DND-41 (cell line): ENCODE measurements around the gene TMX2.
"Not testable (repeated sequence)": the region's sequence is repeated elsewhere in the genome, so short reads cannot be mapped to it uniquely, and the experiment has no call there.

Source experiments
- ATAC-seq: fragments of 200-7000 bp; cut with Tn5 transposase; 3 replicates; pipeline ENCODE4 v1.9.1; 2021; ENCODE audit warnings: low read depth; ENCODE audit not compliant: insufficient read depth
- DNase-seq: peaks from one replicate; pipeline ENCODE4 v3.0.0-alpha.2; 2020
- H2AFZ ChIP-seq: 2 replicates; pipeline ENCODE4 v1.6.0; 2012; ENCODE audit warnings: low read depth, low read length
- H3K27ac ChIP-seq: 2 replicates; pipeline ENCODE4 v1.5.1; 2012; ENCODE audit warnings: low read length, inconsistent platforms
- H3K27me3 ChIP-seq: fragments of 200-600 bp; sonication (generic); 2 replicates; pipeline ENCODE4 v1.6.0; 2012; ENCODE audit warnings: low read length, mild to moderate bottlenecking, inconsistent platforms; ENCODE audit not compliant: insufficient read depth, poor library complexity
- H3K36me3 ChIP-seq: 2 replicates; pipeline ENCODE4 v1.5.1; 2012; ENCODE audit warnings: low read length, inconsistent platforms; ENCODE audit not compliant: insufficient read depth
- H3K4me1 ChIP-seq: 2 replicates; pipeline ENCODE4 v1.5.1; 2012; ENCODE audit warnings: mild to moderate bottlenecking, low read length; ENCODE audit not compliant: insufficient read depth
- H3K4me2 ChIP-seq: 2 replicates; pipeline ENCODE4 v1.6.0; 2012; ENCODE audit warnings: mild to moderate bottlenecking, moderate library complexity, low read length, inconsistent platforms; ENCODE audit not compliant: insufficient read depth
- H3K4me3 ChIP-seq, 2 experiments: fragments of 200-600 bp in 1 of 2; shearing (Covaris generic) in 1 of 2; 2 replicates each; pipeline ENCODE4 v1.5.1; 2012 to 2016; ENCODE audit warnings: inconsistent platforms in 2 of 2, low read length in 2 of 2, mild to moderate bottlenecking in 2 of 2, low read depth in 1 of 2, moderate library complexity in 1 of 2
- H3K79me2 ChIP-seq: 2 replicates; pipeline ENCODE4 v1.6.0; 2012; ENCODE audit warnings: low read length, inconsistent platforms; ENCODE audit not compliant: insufficient read depth
- H3K9ac ChIP-seq: 2 replicates; pipeline ENCODE4 v1.6.0; 2012; ENCODE audit warnings: low read depth, mild to moderate bottlenecking, inconsistent platforms, low read length, moderate library complexity
- H3K9me3 ChIP-seq: 2 replicates; pipeline ENCODE4 v1.5.1; 2012; ENCODE audit warnings: low read length, moderate library complexity, mild to moderate bottlenecking, inconsistent platforms; ENCODE audit not compliant: insufficient read depth, severe bottlenecking
- H4K20me1 ChIP-seq: 2 replicates; pipeline ENCODE4 v1.6.0; 2012; ENCODE audit warnings: low read length; ENCODE audit not compliant: insufficient read depth
- EZH2 ChIP-seq: IDR thresholded peaks from 3 replicates; pipeline ENCODE4 v1.6.1; 2012; ENCODE audit warnings: borderline replicate concordance, low read depth, mild to moderate bottlenecking, moderate library complexity, low read length, inconsistent platforms; ENCODE audit not compliant: severe bottlenecking
- TF ChIP-seq, protein P1 (sequence below): IDR thresholded peaks from 2 replicates; pipeline ENCODE4 v1.5.1; 2012; ENCODE audit warnings: borderline replicate concordance, low read length, moderate library complexity, mild to moderate bottlenecking; ENCODE audit not compliant: poor library complexity, severe bottlenecking; ENCODE audit errors: extremely low read depth

The TMX2 gene

DNA sequence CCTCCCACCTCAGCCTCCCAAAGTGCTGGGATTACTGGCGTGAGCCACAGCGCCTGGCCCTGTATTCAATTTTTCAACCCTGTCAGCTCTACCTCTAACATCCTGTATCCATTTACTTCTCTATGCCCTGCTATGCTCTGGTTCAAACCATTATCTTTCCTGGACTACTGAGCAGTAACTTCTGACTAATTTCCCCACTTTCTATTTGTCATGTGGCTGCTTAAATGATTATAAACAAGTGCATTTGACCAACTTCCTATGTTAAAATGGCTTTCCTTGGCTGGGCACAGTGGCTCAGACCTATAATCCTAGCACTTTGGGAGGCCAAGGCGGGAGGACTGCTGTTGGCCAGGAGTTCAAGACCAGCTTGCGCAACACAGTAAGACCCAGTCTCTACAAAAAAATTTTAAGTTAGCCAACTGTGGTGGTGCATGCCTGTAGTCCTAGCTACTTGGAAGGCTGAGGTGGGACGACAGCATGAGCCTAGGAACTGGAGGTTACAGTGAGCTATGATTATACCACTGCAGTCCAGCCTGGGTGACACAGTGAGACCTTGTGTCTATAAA is 2.5 kb upstream of the TMX2 start:
- no peaks in the 10 kb centered on the region for H3K9me3 ChIP-seq
- H3K36me3 ChIP-seq: peaks cover 45% of the 10 kb centered on the region
- H3K4me2 ChIP-seq: peak overlapping the region; percentile 75; the same call in 1 of the 2 replicates
- H3K27me3 ChIP-seq: no peaks in the 10 kb centered on the region
- H4K20me1 ChIP-seq: peaks cover 8% of the 10 kb centered on the region; the same call in 1 of the 2 replicates
- H3K4me1 ChIP-seq: peaks cover 39% of the 10 kb centered on the region
- H3K79me2 ChIP-seq: peaks cover 79% of the 10 kb centered on the region
- no peak overlapping the region for H3K4me3 ChIP-seq
- H3K9ac ChIP-seq: no peak overlapping the region
- H3K27ac ChIP-seq: no peak overlapping the region
- no peak overlapping the region for H2AFZ ChIP-seq
- TF ChIP-seq, protein P1, sequence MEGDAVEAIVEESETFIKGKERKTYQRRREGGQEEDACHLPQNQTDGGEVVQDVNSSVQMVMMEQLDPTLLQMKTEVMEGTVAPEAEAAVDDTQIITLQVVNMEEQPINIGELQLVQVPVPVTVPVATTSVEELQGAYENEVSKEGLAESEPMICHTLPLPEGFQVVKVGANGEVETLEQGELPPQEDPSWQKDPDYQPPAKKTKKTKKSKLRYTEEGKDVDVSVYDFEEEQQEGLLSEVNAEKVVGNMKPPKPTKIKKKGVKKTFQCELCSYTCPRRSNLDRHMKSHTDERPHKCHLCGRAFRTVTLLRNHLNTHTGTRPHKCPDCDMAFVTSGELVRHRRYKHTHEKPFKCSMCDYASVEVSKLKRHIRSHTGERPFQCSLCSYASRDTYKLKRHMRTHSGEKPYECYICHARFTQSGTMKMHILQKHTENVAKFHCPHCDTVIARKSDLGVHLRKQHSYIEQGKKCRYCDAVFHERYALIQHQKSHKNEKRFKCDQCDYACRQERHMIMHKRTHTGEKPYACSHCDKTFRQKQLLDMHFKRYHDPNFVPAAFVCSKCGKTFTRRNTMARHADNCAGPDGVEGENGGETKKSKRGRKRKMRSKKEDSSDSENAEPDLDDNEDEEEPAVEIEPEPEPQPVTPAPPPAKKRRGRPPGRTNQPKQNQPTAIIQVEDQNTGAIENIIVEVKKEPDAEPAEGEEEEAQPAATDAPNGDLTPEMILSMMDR: no peak
- TF ChIP-seq EZH2: no peak
- ATAC-seq (no peak), DNase-seq (no peak)

DNA sequence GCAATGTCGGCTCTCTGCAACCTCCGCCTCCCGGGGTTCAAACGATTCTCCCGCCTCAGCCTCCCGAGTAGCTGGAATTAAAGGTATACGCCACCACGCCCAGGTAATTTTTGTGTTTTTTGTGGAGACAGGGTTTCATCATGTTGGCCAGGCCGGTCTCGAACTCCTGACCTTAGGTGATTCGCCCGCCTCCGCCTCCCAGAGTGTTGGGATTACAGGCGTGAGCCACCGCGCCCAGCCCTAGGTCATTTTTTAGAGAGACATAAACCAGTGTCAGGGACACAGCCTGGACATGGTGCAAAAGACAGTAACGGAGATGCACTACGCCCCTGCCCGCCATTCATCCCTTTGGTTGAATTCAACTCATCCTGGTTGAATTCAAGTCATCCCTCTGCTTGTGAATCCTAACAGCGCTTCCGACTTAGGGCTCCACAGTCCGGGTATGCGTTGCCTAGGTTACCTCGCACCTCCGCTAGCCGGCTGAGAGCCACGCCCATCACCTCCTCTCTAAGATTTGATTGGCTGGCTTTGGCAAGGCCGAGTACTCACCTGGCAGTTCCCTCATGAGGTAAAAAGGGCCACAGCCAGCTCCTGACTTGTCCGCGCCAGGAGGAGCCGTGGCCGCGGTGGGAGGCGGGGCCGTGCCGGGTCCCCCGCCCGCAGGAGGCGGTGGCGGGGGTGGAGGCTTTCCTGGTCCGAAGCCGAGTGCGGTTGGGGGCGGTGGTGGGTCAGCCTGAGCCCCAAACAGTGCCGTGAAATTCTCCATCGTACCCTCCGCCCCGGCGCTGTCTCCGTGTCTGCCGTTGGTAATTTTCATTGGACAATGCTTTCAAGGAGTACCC is 758 bp upstream of the TMX2 start, which contains the start of gene MED19:
MED19 (minus strand) TSS at position 802 of the 842 bp plus-strand sequence; CDS start at position 766, 36 bp downstream.
- ATAC-seq (peak; percentile 22), DNase-seq (peak; percentile 61)
- Histone ChIP-seq H4K20me1 (peaks cover 7% of the 10 kb centered on the region; the same call in 1 of the 2 replicates), H3K36me3 (peaks cover 41% of the 10 kb centered on the region), H3K4me3 (peak within 1 kb of the TSS; percentile 82 to 87), H3K4me1 (peaks cover 40% of the 10 kb centered on the region), H3K27me3 (no peaks in the 10 kb centered on the region), H3K79me2 (peaks cover 81% of the 10 kb centered on the region), H3K9me3 (no peaks in the 10 kb centered on the region), H3K4me2 (peak within 1 kb of the TSS; percentile 86), H2AFZ (peak within 1 kb of the TSS; percentile 82), H3K27ac (peak within 1 kb of the TSS; percentile 85), H3K9ac (peak within 1 kb of the TSS; percentile 68)
- TF ChIP-seq EZH2: no peak
- TF ChIP-seq, protein P1: no peak

DNA sequence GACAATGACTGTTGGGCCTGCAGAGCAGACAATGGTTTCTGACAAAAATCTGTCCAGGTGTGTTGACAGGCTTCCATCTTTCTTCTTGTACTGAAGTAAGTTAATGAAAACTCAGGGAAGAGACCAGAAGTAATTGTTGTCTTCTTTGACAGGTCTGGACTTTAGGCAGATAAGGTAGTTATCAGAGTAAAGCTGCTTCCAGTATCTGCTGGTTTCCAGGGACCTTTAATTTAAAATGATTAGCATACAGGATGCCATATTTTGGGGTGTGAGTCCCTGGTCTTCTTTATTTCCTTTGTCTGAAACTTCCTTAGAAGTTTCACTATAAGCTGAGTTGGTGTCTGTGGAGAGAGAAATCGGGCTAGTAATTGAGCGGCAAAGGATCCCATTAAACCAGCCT is 1.4 kb downstream of the TMX2 start:
- H3K27ac ChIP-seq: peak overlapping the region; percentile 85; the same call in 1 of the 2 replicates
- peaks cover 75% of the 10 kb centered on the region for H3K79me2 ChIP-seq
- H3K4me1 ChIP-seq: peaks cover 40% of the 10 kb centered on the region
- TF ChIP-seq, protein P1: no peak
- no peak for TF ChIP-seq EZH2
- H3K4me3 ChIP-seq: peak overlapping the region; percentile 49 to 82; a peak in 3 of 4 replicates
- no peak for DNase-seq
- H3K36me3 ChIP-seq: peaks cover 35% of the 10 kb centered on the region
- H2AFZ ChIP-seq: no peak overlapping the region
- H3K9me3 ChIP-seq: no peaks in the 10 kb centered on the region
- ATAC-seq: no peak
- peaks cover 10% of the 10 kb centered on the region; the same call in 1 of the 2 replicates for H4K20me1 ChIP-seq
- peak overlapping the region; percentile 68 for H3K9ac ChIP-seq
- peak overlapping the region; percentile 86 for H3K4me2 ChIP-seq
- no peaks in the 10 kb centered on the region for H3K27me3 ChIP-seq

DNA sequence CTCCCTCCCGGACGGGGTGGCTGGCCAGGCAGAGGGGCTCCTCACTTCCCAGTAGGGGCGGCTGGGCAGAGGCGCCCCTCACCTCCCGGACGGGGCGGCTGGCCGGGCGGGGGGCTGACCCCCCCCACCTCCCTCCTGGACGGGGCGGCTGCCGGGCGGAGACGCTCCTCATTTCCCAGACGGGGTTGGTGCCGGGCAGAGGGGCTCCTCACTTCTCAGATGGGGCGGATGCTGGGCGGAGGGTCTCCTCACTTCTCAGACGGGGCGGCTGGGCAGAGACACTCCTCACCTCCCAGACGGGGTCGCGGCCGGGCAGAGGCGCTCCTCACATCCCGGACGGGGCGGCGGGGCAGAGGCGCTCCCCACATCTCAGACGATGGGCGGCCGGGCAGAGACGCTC is 4.3 kb downstream of the TMX2 start:
- not testable (repeated sequence) for H3K27ac ChIP-seq, H3K4me3 ChIP-seq, H3K9ac ChIP-seq, H2AFZ ChIP-seq, DNase-seq, ATAC-seq, H3K4me2 ChIP-seq, H3K9me3 ChIP-seq, H3K27me3 ChIP-seq
- Histone ChIP-seq H4K20me1 (peaks cover 28% of the 10 kb centered on the region; the same call in 1 of the 2 replicates), H3K4me1 (peaks cover 19% of the 10 kb centered on the region), H3K36me3 (peaks cover 49% of the 10 kb centered on the region), H3K79me2 (peaks cover 76% of the 10 kb centered on the region)
